Measurements from ENCODE around the gene LDLRAP1.

The LDLRAP1 gene

GRCh38 chr1:25541889-25542658 is 1.3 kb upstream of the LDLRAP1 start:
- Mint-ChIP-seq H3K4me3 (peak overlapping the region; percentile 87 to 88), H3K36me3 (ENCODE audit: insufficient read depth) (peaks cover 6% of the 10 kb centered on the region), H3K9me3 (no peaks in the 10 kb centered on the region), H3K27ac (peak overlapping the region; percentile 26 to 38), H3K27me3 (no peaks in the 10 kb centered on the region), H3K4me1 (ENCODE audit: low read depth in 2 of 2) (peaks cover 24 to 25% of the 10 kb centered on the region in 2 donors)
- ATAC-seq (replicated peaks) (no peak), DNase-seq (no peak)

GRCh38 chr1:25543005-25543424 is 391 bp upstream of the LDLRAP1 start:
- Mint-ChIP-seq H3K27me3 (no peaks in the 10 kb centered on the region), H3K27ac (no peak overlapping the region), H3K36me3 (ENCODE audit: insufficient read depth) (peaks cover 6% of the 10 kb centered on the region), H3K4me3 (peak overlapping the region; percentile 87 to 88), H3K4me1 (ENCODE audit: low read depth in 2 of 2) (peaks cover 25 to 29% of the 10 kb centered on the region in 2 donors), H3K9me3 (no peaks in the 10 kb centered on the region)
- no peak for ATAC-seq (replicated peaks)
- no peak for DNase-seq

- Mint-ChIP-seq H3K27ac (peak overlapping the region; percentile 90 to 91), H3K36me3 (ENCODE audit: insufficient read depth) (peaks cover 6% of the 10 kb centered on the region), H3K4me3 (peak overlapping the region; percentile 87 to 88), H3K27me3 (no peaks in the 10 kb centered on the region), H3K9me3 (no peaks in the 10 kb centered on the region), H3K4me1 (ENCODE audit: low read depth in 2 of 2) (peaks cover 34 to 38% of the 10 kb centered on the region in 2 donors)
- DNase-seq (no peak), ATAC-seq (replicated peaks) (no peak)
Observed at GRCh38 chr1:25544243-25544764, 898 bp downstream of the LDLRAP1 start.

- Mint-ChIP-seq H3K4me3 (peak overlapping the region; percentile 87 to 88), H3K36me3 (ENCODE audit: insufficient read depth) (peaks cover 6% of the 10 kb centered on the region), H3K27ac (peak overlapping the region; percentile 90 to 91), H3K9me3 (no peaks in the 10 kb centered on the region), H3K27me3 (no peaks in the 10 kb centered on the region), H3K4me1 (ENCODE audit: low read depth in 2 of 2) (peaks cover 39 to 44% of the 10 kb centered on the region in 2 donors)
- ATAC-seq (replicated peaks) (no peak), DNase-seq (no peak)
Observed at GRCh38 chr1:25544819-25545218, 1.4 kb downstream of the LDLRAP1 start.

- ATAC-seq (replicated peaks) (no peak), DNase-seq (no peak)
- Mint-ChIP-seq H3K9me3 (no peaks in the 10 kb centered on the region), H3K27me3 (no peaks in the 10 kb centered on the region), H3K4me1 (ENCODE audit: low read depth in 2 of 2) (peaks cover 49 to 53% of the 10 kb centered on the region in 2 donors), H3K4me3 (peak overlapping the region; percentile 87 to 88), H3K36me3 (ENCODE audit: insufficient read depth) (peaks cover 6% of the 10 kb centered on the region), H3K27ac (peak overlapping the region; percentile 90 to 91)
Observed at GRCh38 chr1:25545767-25546166, 2.4 kb downstream of the LDLRAP1 start.

- no peaks in the 10 kb centered on the region for H3K27me3 Mint-ChIP-seq
- H3K4me3 Mint-ChIP-seq: peak overlapping the region; percentile 50 to 51
Observed at GRCh38 chr1:25546193-25546592, 2.8 kb downstream of the LDLRAP1 start.

GRCh38 chr1:25548601-25549000 is 5.2 kb downstream of the LDLRAP1 start:
- ATAC-seq (replicated peaks) (no peak), DNase-seq (no peak)
- H3K4me3 Mint-ChIP-seq: peak overlapping the region; percentile 60 to 80
- H3K4me1 Mint-ChIP-seq (ENCODE audit: low read depth in 2 of 2): peaks cover 76 to 77% of the 10 kb centered on the region in 2 donors
- no peaks in the 10 kb centered on the region for H3K9me3 Mint-ChIP-seq
- no peaks in the 10 kb centered on the region for H3K27me3 Mint-ChIP-seq
- peak overlapping the region; percentile 76 to 92 for H3K27ac Mint-ChIP-seq
- peaks cover 14% of the 10 kb centered on the region for H3K36me3 Mint-ChIP-seq (ENCODE audit: insufficient read depth)

More at GRCh38 chr1:25546193-25546592, 2.8 kb downstream of the LDLRAP1 start:
- Mint-ChIP-seq H3K4me1 (ENCODE audit: low read depth in 2 of 2) (peaks cover 53 to 57% of the 10 kb centered on the region in 2 donors), H3K27ac (peak overlapping the region; percentile 71 to 93), H3K9me3 (no peaks in the 10 kb centered on the region), H3K36me3 (ENCODE audit: insufficient read depth) (peaks cover 6% of the 10 kb centered on the region)
- DNase-seq: no peak
- ATAC-seq (replicated peaks): no peak

- peaks cover 82 to 83% of the 10 kb centered on the region in 2 donors for H3K4me1 Mint-ChIP-seq (ENCODE audit: low read depth in 2 of 2)
- DNase-seq: peak; percentile 55 to 57 (median 56)
- H3K27ac Mint-ChIP-seq: peak overlapping the region; percentile 76 to 92
- no peaks in the 10 kb centered on the region for H3K27me3 Mint-ChIP-seq
- H3K4me3 Mint-ChIP-seq: peak overlapping the region; percentile 60 to 80
- ATAC-seq (replicated peaks): peak; percentile 97
- H3K36me3 Mint-ChIP-seq (ENCODE audit: insufficient read depth): peaks cover 15% of the 10 kb centered on the region
- no peaks in the 10 kb centered on the region for H3K9me3 Mint-ChIP-seq
Observed at GRCh38 chr1:25549273-25550154, 6.1 kb downstream of the LDLRAP1 start.

GRCh38 chr1:25550155-25550506 is 6.7 kb downstream of the LDLRAP1 start:
- H3K27me3 Mint-ChIP-seq: no peaks in the 10 kb centered on the region
- H3K27ac Mint-ChIP-seq: peak overlapping the region; percentile 76 to 92
- H3K36me3 Mint-ChIP-seq (ENCODE audit: insufficient read depth): peaks cover 15% of the 10 kb centered on the region
- H3K9me3 Mint-ChIP-seq: no peaks in the 10 kb centered on the region
- H3K4me1 Mint-ChIP-seq (ENCODE audit: low read depth in 2 of 2): peaks cover 79 to 81% of the 10 kb centered on the region in 2 donors
- DNase-seq: no peak
- ATAC-seq (replicated peaks): peak; percentile 7
- peak overlapping the region; percentile 60 to 80 for H3K4me3 Mint-ChIP-seq

- ATAC-seq (replicated peaks): no peak
- H3K36me3 Mint-ChIP-seq (ENCODE audit: insufficient read depth): peaks cover 18% of the 10 kb centered on the region
- no peaks in the 10 kb centered on the region for H3K27me3 Mint-ChIP-seq
- peaks cover 78 to 82% of the 10 kb centered on the region in 2 donors for H3K4me1 Mint-ChIP-seq (ENCODE audit: low read depth in 2 of 2)
- peak overlapping the region; percentile 60 to 80 for H3K4me3 Mint-ChIP-seq
- peak overlapping the region; percentile 76 to 92 for H3K27ac Mint-ChIP-seq
- DNase-seq: no peak
- no peaks in the 10 kb centered on the region for H3K9me3 Mint-ChIP-seq
Observed at GRCh38 chr1:25550683-25551310, 7.4 kb downstream of the LDLRAP1 start.

- Mint-ChIP-seq H3K36me3 (ENCODE audit: insufficient read depth) (peaks cover 12% of the 10 kb centered on the region), H3K4me1 (ENCODE audit: low read depth in 2 of 2) (peaks cover 76 to 88% of the 10 kb centered on the region in 2 donors), H3K9me3 (no peaks in the 10 kb centered on the region), H3K4me3 (peak overlapping the region; percentile 11 to 20), H3K27ac (peak overlapping the region; percentile 76 to 92), H3K27me3 (no peaks in the 10 kb centered on the region)
- ATAC-seq (replicated peaks) (no peak), DNase-seq (no peak)
Observed at GRCh38 chr1:25553749-25554429, 10.5 kb downstream of the LDLRAP1 start.

- Mint-ChIP-seq H3K9me3 (no peaks in the 10 kb centered on the region), H3K27me3 (no peaks in the 10 kb centered on the region), H3K36me3 (ENCODE audit: insufficient read depth) (peaks cover 12% of the 10 kb centered on the region), H3K27ac (peak overlapping the region; percentile 76 to 88), H3K4me3 (peak overlapping the region in 1 of 2 donors; percentile 20), H3K4me1 (ENCODE audit: low read depth in 2 of 2) (peaks cover 77 to 88% of the 10 kb centered on the region in 2 donors)
- DNase-seq (no peak), ATAC-seq (replicated peaks) (no peak)
Observed at GRCh38 chr1:25554430-25554780, 11.0 kb downstream of the LDLRAP1 start.
